Measurements from ENCODE around the gene CELSR2.
A peak's percentile ranks its signal among the peaks of the same experiment; 100 is the strongest.
"Not testable (repeated sequence)": the region's sequence is repeated elsewhere in the genome, so short reads cannot be mapped to it uniquely, and the experiment has no call there.

CELSR2 gene

GRCh38 chr1:109282497-109282951, 33.2 kb downstream of the CELSR2 start:
- no peak for DNase-seq

GRCh38 chr1:109282952-109283747, 33.8 kb downstream of the CELSR2 start, which contains the start of gene PSRC1:
Gene PSRC1, minus strand, starts transcription at chr1:109283145.
- peak; percentile 84 for DNase-seq

- no peak for DNase-seq
Measured at GRCh38 chr1:109283748-109284600, 34.6 kb downstream of the CELSR2 start.

GRCh38 chr1:109286762-109287161, 37.4 kb downstream of the CELSR2 start:
- not testable (repeated sequence) for DNase-seq

GRCh38 chr1:109290137-109290536, 40.8 kb downstream of the CELSR2 start:
- no peak for DNase-seq

GRCh38 chr1:109290998-109291397, 41.7 kb downstream of the CELSR2 start:
- no peak for DNase-seq

- no peak for DNase-seq
Measured at GRCh38 chr1:109292364-109292763, 43.0 kb downstream of the CELSR2 start.

GRCh38 chr1:109293026-109293425, 43.7 kb downstream of the CELSR2 start:
- DNase-seq = no peak

GRCh38 chr1:109294481-109294880, 45.1 kb downstream of the CELSR2 start:
- no peak for DNase-seq

GRCh38 chr1:109295712-109296415, 46.5 kb downstream of the CELSR2 start:
- no peak for DNase-seq

- no peak for DNase-seq
Measured at GRCh38 chr1:109296782-109297181, 47.4 kb downstream of the CELSR2 start.

- no peak for DNase-seq
Measured at GRCh38 chr1:109298666-109299557, 49.6 kb downstream of the CELSR2 start.

GRCh38 chr1:109299558-109300343, 50.4 kb downstream of the CELSR2 start:
- DNase-seq = no peak

- DNase-seq = no peak
Measured at GRCh38 chr1:109300650-109301151, 51.4 kb downstream of the CELSR2 start.

- no peak for DNase-seq
Measured at GRCh38 chr1:109301874-109302273, 52.5 kb downstream of the CELSR2 start.

GRCh38 chr1:109304226-109304920, 55.0 kb downstream of the CELSR2 start:
- no peak for DNase-seq

GRCh38 chr1:109305991-109306390, 56.7 kb downstream of the CELSR2 start:
- not testable (repeated sequence) for DNase-seq

- DNase-seq = no peak
Measured at GRCh38 chr1:109306832-109307273, 57.5 kb downstream of the CELSR2 start, which contains the start of gene MYBPHL. Gene MYBPHL, minus strand, starts transcription at chr1:109307011. Its CDS starts 20 bp downstream, at chr1:109306991.

GRCh38 chr1:109307274-109308021, 58.1 kb downstream of the CELSR2 start:
- no peak for DNase-seq

Measured in activated CD4-positive, alpha-beta T cell treated with anti-CD3 and anti-CD28 coated beads, Interleukin-2, amount 50 U/mL, for 1 hour (primary cell).